Fibroblast of skin of left biceps (primary cell): ENCODE results near the gene NAXD.
"Not testable (repeated sequence)": the region's sequence is repeated elsewhere in the genome, so short reads cannot be mapped to it uniquely, and the experiment has no call there.

Experiments
- DNase-seq, 2 experiments: peaks; one replicate each; pipeline ENCODE4 v3.0.0-alpha.2; 2013; ENCODE audit warnings: low read depth in 2 of 2

Gene NAXD

GRCh38 chr13:110627761-110628476 is 12.6 kb downstream of the NAXD start:
- no peak for DNase-seq

GRCh38 chr13:110628477-110628793 is 13.1 kb downstream of the NAXD start:
- DNase-seq: no peak

GRCh38 chr13:110628952-110629701 is 13.8 kb downstream of the NAXD start:
- no peak for DNase-seq

- DNase-seq: no peak
Measured at GRCh38 chr13:110629735-110630134, 14.4 kb downstream of the NAXD start.

- DNase-seq: no peak
Measured at GRCh38 chr13:110630566-110631119, 15.3 kb downstream of the NAXD start.

GRCh38 chr13:110632255-110632654 is 16.9 kb downstream of the NAXD start:
- not testable (repeated sequence) for DNase-seq

- DNase-seq: no peak
Measured at GRCh38 chr13:110633776-110634175, 18.4 kb downstream of the NAXD start.

GRCh38 chr13:110634558-110634957 is 19.2 kb downstream of the NAXD start:
- no peak for DNase-seq

- no peak for DNase-seq
Measured at GRCh38 chr13:110635405-110636002, 20.2 kb downstream of the NAXD start.

- DNase-seq: no peak
Measured at GRCh38 chr13:110636053-110636475, 20.7 kb downstream of the NAXD start.

- DNase-seq: no peak
Measured at GRCh38 chr13:110636701-110637201, 21.4 kb downstream of the NAXD start.

GRCh38 chr13:110637275-110637674 is 21.9 kb downstream of the NAXD start:
- no peak for DNase-seq

- no peak for DNase-seq
Measured at GRCh38 chr13:110637747-110638146, 22.4 kb downstream of the NAXD start.

- no peak for DNase-seq
Measured at GRCh38 chr13:110638257-110638656, 22.9 kb downstream of the NAXD start.

GRCh38 chr13:110638814-110639806 is 23.8 kb downstream of the NAXD start:
- no peak for DNase-seq

GRCh38 chr13:110639935-110640334 is 24.6 kb downstream of the NAXD start:
- DNase-seq: no peak

- DNase-seq: no peak
Measured at GRCh38 chr13:110640591-110641029, 25.3 kb downstream of the NAXD start.

- DNase-seq: no peak
Measured at GRCh38 chr13:110641055-110642015, 26.0 kb downstream of the NAXD start.

- DNase-seq: no peak
Measured at GRCh38 chr13:110642291-110642981, 27.1 kb downstream of the NAXD start.
